Germinal center (tissue), 1 donor: ENCODE measurements around the gene PPP4R3C.
"Not testable (repeated sequence)": the region's sequence is repeated elsewhere in the genome, so short reads cannot be mapped to it uniquely, and the experiment has no call there.

Experiments used
- DNase-seq: peaks from one replicate; pipeline ENCODE4 v3.0.0; 2012; ENCODE audit warnings: mixed read lengths, low spot score

Gene PPP4R3C

GRCh38 chrX:27463187-27463586 is at the start of gene PPP4R3C:
PPP4R3C (minus strand) TSS chrX:27463341; CDS start chrX:27463296, 45 bp downstream.
- DNase-seq = no peak

DNA sequence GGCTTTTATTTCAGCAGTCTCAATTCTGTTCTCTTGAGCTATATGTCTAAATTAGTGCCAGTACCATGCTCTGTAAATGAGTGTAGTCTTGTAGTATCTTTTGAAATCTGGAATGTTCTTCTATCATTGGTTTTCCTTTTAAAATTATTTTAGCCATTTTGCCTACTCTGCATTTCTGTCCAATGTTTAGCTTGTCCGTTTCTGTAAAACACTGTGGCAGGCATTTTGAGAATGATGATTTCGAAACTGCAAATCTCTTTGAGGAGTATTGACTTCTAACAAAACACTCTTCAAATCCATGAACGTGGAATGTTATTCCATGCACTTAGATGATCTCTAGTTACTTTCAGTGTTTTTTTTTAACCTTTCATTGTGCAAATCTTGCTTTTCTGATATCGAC is 28.3 kb upstream of the PPP4R3C start:
- DNase-seq = no peak

DNA sequence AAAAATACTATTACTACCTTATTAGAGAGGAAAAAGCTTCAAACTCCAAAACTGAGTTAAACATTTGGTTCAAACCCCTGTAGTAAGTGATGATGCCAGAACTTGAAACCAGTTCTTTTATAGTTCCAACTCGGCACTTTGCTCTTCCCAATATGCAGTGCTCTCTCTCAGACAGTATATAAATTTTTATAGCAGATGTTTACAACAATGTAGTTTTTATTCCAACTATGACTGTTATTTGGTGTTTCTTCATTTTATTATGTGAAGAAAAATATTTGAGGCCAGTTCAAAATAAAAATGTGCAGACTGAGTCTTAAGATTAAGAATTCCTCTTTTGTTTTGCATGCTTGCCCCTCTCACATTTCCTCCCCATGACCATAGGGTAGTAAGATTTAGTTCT is 2.9 kb upstream of the PPP4R3C start:
- DNase-seq = no peak

DNA sequence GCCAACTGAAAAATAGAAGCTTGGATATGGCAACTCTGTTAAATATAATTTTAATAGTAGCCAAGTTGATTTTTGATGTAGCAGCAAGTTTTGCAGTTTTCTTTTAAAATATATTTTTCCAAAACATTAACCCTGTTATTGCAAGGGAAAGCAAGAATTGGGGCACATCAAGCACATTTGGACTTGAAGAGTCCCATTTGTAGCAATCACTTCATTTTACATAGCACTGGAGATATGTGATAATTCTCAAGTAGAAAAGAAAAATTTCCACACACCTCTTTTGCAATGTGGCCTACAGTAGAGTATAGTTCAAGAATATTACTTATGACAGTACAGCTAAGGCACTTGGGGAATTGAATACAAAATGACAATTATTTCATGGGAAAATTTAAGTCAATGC is 1.9 kb upstream of the PPP4R3C start:
- no peak for DNase-seq

DNA sequence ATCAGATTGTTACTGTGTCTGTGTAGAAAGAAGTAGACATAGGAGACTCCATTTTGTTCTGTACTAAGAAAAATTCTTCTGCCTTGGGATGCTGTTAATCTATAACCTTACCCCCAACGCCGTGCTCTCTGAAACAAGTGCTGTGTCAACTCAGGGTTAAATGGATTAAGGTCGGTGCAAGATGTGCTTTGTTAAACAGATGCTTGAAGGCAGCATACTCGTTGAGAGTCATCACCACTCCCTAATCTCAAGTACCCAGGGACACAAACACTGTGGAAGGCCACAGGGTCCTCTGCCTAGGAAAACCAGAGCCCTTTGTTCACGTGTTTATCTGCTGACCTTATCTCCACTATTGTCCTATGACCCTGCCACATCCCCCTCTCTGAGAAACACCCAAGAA is 4.0 kb downstream of the PPP4R3C start:
- not testable (repeated sequence) for DNase-seq

GRCh38 chrX:27458544-27458943 is 4.6 kb downstream of the PPP4R3C start:
- not testable (repeated sequence) for DNase-seq

DNA sequence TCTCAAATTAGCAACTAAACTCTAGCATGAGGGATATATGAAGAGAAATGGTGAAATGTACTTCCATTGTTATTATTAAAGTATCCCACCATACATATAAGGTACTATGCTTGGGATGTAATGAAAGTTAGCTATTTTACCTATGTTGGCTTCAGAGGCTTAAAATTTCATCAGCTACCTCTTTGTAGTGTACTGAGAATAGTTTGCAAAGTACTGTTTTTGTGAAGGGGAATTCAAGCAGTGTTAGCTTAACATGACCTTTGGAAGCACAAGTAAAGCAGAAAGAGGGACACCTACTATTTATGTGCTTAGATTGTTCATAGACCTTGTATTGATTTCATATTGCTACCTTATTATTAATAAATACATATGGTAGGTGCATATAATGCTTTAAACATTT is 11.8 kb downstream of the PPP4R3C start:
- DNase-seq = no peak

GRCh38 chrX:27446423-27446822 is 16.7 kb downstream of the PPP4R3C start:
- no peak for DNase-seq

DNA sequence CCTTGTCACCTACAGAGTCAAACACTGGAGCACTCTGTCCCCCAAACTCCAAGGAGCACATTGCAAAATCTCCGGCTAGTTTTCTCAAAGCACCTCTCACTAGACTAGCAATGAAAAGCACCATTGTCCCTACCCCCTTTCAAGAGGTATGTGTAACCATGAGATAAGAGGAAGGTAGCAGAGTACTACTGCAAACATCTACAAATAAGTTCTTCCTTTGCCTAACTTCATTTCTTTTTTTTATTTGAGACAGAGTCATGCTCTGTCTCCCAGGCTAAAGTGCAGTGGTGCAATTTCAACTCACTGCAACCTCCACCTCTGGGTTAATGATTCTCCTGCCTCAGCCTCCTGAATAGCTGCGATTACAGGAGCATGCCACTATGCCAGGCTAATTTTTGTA is 17.7 kb downstream of the PPP4R3C start:
- DNase-seq = no peak

DNA sequence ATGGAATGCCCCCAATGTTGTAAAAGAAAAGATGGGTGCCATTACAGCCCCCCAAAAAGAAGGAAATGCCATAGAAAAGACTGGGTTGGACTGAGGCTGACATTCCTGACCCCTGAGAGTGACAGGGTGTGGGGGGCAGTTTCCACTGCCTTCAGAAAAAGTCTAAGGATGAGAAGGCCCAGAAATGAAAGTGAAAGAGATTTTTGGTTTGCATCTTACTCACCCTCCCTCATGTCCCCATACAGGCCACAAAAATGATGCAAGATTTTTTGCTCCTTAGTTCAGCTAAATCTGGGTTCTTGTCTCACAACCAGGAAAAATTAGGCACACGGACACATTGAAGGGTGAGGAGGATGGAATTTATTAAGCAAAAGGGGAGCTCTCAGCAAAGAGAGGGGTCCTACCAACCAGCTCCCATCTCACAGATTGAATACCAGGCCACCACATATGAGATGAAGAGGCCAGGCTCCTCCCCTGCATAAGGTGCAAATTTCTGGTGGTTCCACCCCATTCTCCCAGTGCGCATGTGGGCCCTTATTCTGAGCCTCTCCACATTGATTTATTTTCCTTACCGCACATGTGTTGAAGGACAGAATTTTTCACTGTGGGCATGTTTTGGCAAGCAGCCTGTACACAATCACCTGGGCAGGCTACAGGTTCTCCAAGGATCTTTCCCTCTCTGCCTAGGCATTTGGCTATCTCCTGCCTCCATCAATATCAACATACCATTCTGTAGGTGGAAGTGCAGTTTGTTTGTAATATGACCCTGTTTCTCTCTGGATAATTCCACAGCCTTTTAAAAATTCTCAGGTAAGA is 18.8 kb downstream of the PPP4R3C start:
- DNase-seq = no peak

DNA sequence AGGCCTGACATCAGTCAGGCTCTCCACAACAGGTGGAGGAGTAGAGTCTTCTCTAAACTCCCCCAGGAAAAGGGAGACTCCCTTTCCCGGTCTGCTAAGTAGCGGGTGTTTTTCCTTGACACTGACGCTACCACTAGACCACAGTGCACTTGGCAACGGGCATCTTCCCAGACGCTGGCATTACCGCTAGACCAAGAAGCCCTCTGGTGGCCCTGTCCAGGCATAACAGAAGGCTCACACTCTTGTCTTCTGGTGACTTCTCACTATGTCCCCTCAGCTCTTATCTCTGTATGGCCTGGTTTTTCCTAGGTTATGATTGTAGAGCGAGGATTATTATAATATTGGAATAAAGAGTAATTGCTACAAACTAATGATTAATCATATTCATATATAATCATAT is 20.7 kb downstream of the PPP4R3C start:
- not testable (repeated sequence) for DNase-seq

DNA sequence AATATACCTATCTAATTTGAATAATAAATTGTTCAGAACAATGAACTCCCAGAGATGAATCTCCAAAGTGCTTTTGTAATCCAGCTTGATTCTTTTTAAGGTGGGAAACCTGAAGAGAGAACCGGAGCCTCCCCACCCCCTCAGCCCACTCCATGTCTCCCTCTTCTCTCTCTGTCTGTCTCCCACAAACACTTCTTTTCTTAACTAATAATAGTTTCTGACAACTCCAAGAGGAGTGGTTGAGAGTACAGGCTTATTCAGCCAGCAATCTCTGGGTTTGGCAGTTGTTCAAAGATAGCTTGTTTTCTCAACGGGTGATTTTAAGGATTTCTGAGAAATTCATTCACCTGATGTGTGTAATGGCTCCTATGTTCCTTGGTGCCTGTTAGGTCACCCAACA is 23.4 kb downstream of the PPP4R3C start:
- no peak for DNase-seq

GRCh38 chrX:27438937-27439336 is 24.2 kb downstream of the PPP4R3C start:
- no peak for DNase-seq

- no peak for DNase-seq
These were observed 28.1 kb downstream of the PPP4R3C start for GRCh38 chrX:27435031-27435430.
